ENCODE data around the gene CAPN13. TPM values are rescaled to one million over a fixed set of nuclear protein-coding genes. Genes with fewer than 3 reads are reported as not detected.

Gene CAPN13
- total RNA-seq, 1 experiment from 2014 or later = 5.7 TPM

DNA sequence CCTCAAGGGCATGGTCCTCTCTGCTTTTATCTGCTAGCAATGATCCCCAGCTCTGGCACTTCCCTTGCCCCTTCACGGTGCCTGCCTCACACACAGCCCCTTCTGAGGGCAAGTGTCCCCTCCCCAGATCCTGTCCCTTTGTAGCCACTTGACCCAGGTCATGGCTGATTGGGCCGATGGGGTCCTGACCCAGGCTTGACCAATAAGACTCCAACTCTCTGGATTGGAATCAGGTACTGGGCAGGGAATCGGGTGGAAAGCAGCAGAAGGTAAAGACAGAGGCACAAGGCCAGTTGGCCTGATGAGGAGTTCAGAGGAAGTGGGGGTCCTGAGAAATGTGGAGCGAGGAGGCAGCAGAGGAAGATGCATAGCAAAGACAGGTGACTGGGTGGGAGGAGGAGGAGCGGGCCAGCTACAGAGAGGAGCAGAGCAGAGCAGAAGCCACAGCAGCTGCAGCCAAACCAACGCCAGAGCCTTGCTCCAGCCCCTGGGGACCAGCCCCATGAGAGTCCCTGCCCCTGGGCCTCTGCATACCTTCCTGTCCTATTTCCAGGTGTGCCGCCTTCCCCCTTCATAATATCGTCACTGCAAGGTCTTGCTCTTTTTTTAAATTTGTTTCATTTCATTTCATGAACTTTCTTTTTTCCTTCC is 39.1 kb downstream of the CAPN13 start:
- DNase-seq = peak; percentile 10
- Histone ChIP-seq H3K79me1 (ENCODE audit: insufficient read depth, low read depth, low read length, poor library complexity, severe bottlenecking) (no peaks in the 10 kb centered on the region), H2AK5ac (ENCODE audit: insufficient read length, low read length) (no peak overlapping the region), H3K4me2 (ENCODE audit: insufficient read depth, insufficient read length, low read length) (no peak overlapping the region), H3K23ac (ENCODE audit: insufficient read length, low read depth, low read length) (no peak overlapping the region), H3T11ph (ENCODE audit: low read length) (no peak overlapping the region), H3K27me3 (ENCODE audit: insufficient read depth, low read length) (no peaks in the 10 kb centered on the region), H2AFZ (ENCODE audit: low read length) (no peak overlapping the region), H3K27ac (ENCODE audit: insufficient read length, low read depth, low read length) (no peak overlapping the region), H4K8ac (replicated peaks; ENCODE audit: insufficient read length, low read depth, low read length) (no peak overlapping the region), H2BK12ac (ENCODE audit: insufficient read length, low read depth, low read length) (no peak overlapping the region), H3K14ac (ENCODE audit: insufficient read depth, low read length) (no peak overlapping the region), H2BK120ac (ENCODE audit: low read depth, low read length, poor library complexity, severe bottlenecking) (no peak overlapping the region), H3K23me2 (ENCODE audit: insufficient read length, low read depth, low read length, poor library complexity, severe bottlenecking) (no peaks in the 10 kb centered on the region), H4K91ac (ENCODE audit: insufficient read length, low read depth, low read length) (no peak overlapping the region), H2BK5ac (ENCODE audit: insufficient read length, low read length) (no peak overlapping the region), H3K9me3 (ENCODE audit: control insufficient read depth, low read depth, low read length) (no peaks in the 10 kb centered on the region), H4K5ac (ENCODE audit: insufficient read length, low read depth, low read length) (no peak overlapping the region), H3K18ac (ENCODE audit: insufficient read length, low read depth, low read length) (no peak overlapping the region), H2BK15ac (ENCODE audit: low read depth, low read length) (no peak overlapping the region), H3K56ac (ENCODE audit: insufficient read length, low read depth, low read length) (no peak overlapping the region), H2BK20ac (ENCODE audit: low read depth, low read length, poor library complexity, severe bottlenecking) (no peak overlapping the region), H3K4me1 (ENCODE audit: insufficient read depth, low read length) (no peaks in the 10 kb centered on the region), H3K9ac (ENCODE audit: extremely low read depth, insufficient read length, low read length) (no peak overlapping the region), H3K79me2 (ENCODE audit: insufficient read depth, low read length) (no peaks in the 10 kb centered on the region), H4K20me1 (ENCODE audit: control insufficient read depth, insufficient read depth, insufficient read length) (no peaks in the 10 kb centered on the region), H3K4ac (ENCODE audit: low read depth, low read length) (no peak overlapping the region)
- Mint-ChIP-seq H3K36me3 (ENCODE audit: insufficient read depth in 1 of 3, low read depth in 3 of 3) (no peaks in the 10 kb centered on the region), H3K4me3 (no peak overlapping the region), H3K9me3 (no peaks in the 10 kb centered on the region; a peak in 1 of 5 replicates), H3K4me1 (peaks cover 3 to 19% of the 10 kb centered on the region in 2 experiments), H3K27me3 (ENCODE audit: low read depth) (peaks cover 2% of the 10 kb centered on the region; the same call in 1 of the 2 replicates), H3K27ac (peak overlapping the region in 1 of 3 experiments; percentile 83; a peak in 2 of 7 replicates)
- TF ChIP-seq, protein P1, sequence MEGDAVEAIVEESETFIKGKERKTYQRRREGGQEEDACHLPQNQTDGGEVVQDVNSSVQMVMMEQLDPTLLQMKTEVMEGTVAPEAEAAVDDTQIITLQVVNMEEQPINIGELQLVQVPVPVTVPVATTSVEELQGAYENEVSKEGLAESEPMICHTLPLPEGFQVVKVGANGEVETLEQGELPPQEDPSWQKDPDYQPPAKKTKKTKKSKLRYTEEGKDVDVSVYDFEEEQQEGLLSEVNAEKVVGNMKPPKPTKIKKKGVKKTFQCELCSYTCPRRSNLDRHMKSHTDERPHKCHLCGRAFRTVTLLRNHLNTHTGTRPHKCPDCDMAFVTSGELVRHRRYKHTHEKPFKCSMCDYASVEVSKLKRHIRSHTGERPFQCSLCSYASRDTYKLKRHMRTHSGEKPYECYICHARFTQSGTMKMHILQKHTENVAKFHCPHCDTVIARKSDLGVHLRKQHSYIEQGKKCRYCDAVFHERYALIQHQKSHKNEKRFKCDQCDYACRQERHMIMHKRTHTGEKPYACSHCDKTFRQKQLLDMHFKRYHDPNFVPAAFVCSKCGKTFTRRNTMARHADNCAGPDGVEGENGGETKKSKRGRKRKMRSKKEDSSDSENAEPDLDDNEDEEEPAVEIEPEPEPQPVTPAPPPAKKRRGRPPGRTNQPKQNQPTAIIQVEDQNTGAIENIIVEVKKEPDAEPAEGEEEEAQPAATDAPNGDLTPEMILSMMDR (conservative IDR thresholded peaks at IDR 0.05) = no peak
- WGBS (ENCODE audit: extremely low coverage, insufficient read length, low lambda C conversion rate) = no CpG with 5 or more reads among the region's 8 CpGs
